Activated naive CD8-positive, alpha-beta T cell treated with anti-CD3 and anti-CD28 coated beads, Interleukin-2, amount 50 U/mL, for 24 hours (primary cell): ENCODE measurements around the gene NTSR1.
A peak's percentile ranks its signal among the peaks of the same experiment; 100 is the strongest.

Experiments
- ATAC-seq: fragments of 150-1000 bp; cut with Tn5 transposase; one replicate; pipeline ENCODE4 v1.10.0; 2021
- DNase-seq: peaks from one replicate; pipeline ENCODE4 v3.0.0; 2021
- H3K27ac Mint-ChIP-seq: one replicate; pipeline ENCODE4 v1.8.0; 2021; ENCODE audit warnings: mild to moderate bottlenecking, mixed read lengths
- H3K27me3 Mint-ChIP-seq: one replicate; pipeline ENCODE4 v1.8.0; 2021; ENCODE audit warnings: mixed read lengths
- H3K36me3 Mint-ChIP-seq: one replicate; pipeline ENCODE4 v1.8.0; 2021; ENCODE audit warnings: low read depth, mixed read lengths
- H3K4me1 Mint-ChIP-seq: one replicate; pipeline ENCODE4 v1.8.0; 2021; ENCODE audit warnings: mixed read lengths
- H3K4me3 Mint-ChIP-seq: one replicate; pipeline ENCODE4 v1.8.0; 2021; ENCODE audit warnings: mild to moderate bottlenecking, moderate library complexity, mixed read lengths
- H3K9me3 Mint-ChIP-seq: one replicate; pipeline ENCODE4 v1.8.0; 2021; ENCODE audit warnings: mixed read lengths

Gene NTSR1

GRCh38 chr20:62780204-62780603 lies 71.6 kb downstream of the NTSR1 start:
- H3K27ac Mint-ChIP-seq: no peak overlapping the region
- peaks cover 23% of the 10 kb centered on the region for H3K4me1 Mint-ChIP-seq
- H3K9me3 Mint-ChIP-seq: no peaks in the 10 kb centered on the region
- no peak overlapping the region for H3K4me3 Mint-ChIP-seq
- no peaks in the 10 kb centered on the region for H3K27me3 Mint-ChIP-seq
- ATAC-seq: no peak
- DNase-seq: no peak
- H3K36me3 Mint-ChIP-seq: no peaks in the 10 kb centered on the region

- DNase-seq: no peak
- H3K27me3 Mint-ChIP-seq: no peaks in the 10 kb centered on the region
These were observed 72.1 kb downstream of the NTSR1 start for GRCh38 chr20:62780696-62781095.

DNA sequence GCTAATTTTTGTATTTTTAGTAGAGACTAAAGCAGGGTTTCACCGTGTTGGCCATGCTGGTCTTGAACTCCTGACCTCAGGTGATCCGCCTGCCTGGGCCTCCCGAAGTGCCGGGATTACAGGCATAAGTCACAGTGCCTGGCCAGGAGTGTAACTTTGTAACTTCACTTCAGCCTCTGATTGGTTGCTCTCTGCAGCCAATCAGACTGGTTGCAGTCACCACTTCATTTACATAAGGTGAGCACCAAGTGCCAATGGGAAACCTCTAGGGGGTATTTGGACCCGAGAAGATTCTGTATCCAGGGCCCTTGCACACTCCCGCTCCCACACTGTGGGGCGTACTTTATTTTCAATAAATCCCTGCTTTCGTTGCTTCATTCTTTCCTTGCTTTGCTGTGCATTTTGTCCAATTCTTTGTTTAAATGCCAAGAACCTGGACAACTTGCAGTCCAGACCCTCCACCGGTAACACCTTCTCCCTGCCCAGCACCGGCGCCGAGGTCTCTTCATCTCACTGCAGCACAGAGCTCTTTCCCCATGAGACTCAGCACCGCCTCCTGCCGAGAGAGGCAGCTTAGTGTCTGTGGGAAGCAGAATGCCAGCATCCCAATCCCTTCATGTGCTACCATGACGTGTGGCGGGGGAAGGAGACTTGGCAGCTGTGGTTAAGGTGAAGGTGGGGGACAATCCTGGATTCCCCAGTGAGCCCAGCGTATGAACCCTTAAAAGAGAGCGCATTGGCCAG lies 73.7 kb downstream of the NTSR1 start:
- ATAC-seq (no peak), DNase-seq (no peak)
- H3K27me3 Mint-ChIP-seq: no peaks in the 10 kb centered on the region
- no peaks in the 10 kb centered on the region for H3K36me3 Mint-ChIP-seq
- H3K9me3 Mint-ChIP-seq: no peaks in the 10 kb centered on the region
- peaks cover 5% of the 10 kb centered on the region for H3K4me1 Mint-ChIP-seq
- H3K27ac Mint-ChIP-seq: no peak overlapping the region
- no peak overlapping the region for H3K4me3 Mint-ChIP-seq

More at GRCh38 chr20:62780696-62781095, 72.1 kb downstream of the NTSR1 start:
- Mint-ChIP-seq H3K4me1 (peaks cover 18% of the 10 kb centered on the region), H3K36me3 (no peaks in the 10 kb centered on the region), H3K27ac (no peak overlapping the region), H3K4me3 (no peak overlapping the region), H3K9me3 (no peaks in the 10 kb centered on the region)
- ATAC-seq: no peak

DNA sequence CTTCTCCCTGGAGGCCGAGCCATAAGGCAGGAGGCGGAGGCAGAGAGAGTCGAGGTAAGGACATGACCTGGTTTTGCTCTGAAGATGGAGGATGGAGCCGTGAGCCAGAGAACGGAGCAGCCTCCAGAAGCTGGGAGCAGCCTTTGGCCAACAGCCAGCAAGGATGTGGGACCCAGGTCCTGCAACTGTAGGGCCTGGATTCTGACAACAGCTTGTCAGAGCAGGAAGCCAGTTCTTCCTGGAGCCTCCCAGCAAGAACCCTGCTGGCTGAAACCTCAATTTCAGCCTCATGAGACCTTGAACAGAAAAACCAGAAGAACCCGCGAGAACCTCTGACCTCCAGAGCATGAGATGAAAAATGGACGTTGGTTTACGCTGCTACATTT lies 74.2 kb downstream of the NTSR1 start:
- Mint-ChIP-seq H3K27me3 (no peaks in the 10 kb centered on the region), H3K27ac (no peak overlapping the region), H3K9me3 (no peaks in the 10 kb centered on the region), H3K36me3 (no peaks in the 10 kb centered on the region), H3K4me1 (peaks cover 9% of the 10 kb centered on the region), H3K4me3 (no peak overlapping the region)
- DNase-seq (no peak), ATAC-seq (no peak)

DNA sequence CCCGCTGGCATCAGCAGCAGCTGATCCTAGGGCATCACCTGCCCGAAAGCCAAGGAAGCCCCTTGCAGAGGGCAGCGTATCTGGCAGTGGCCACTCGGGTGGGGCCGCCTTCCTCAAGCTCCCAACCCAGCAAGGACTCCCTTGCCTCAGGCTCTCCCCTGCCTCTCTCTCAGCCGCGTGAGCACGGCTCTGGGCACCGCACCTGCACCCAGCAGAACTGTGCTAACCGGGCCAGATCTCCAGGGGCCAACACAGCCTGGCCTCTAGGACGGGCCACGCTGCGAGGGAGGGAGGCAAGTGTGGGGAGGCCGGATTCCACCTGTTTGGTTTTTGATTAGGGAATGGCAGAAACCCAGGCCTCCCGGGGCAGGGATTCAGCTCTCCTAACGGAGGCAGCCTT lies 75.9 kb downstream of the NTSR1 start:
- H3K27me3 Mint-ChIP-seq: no peaks in the 10 kb centered on the region
- H3K9me3 Mint-ChIP-seq: no peaks in the 10 kb centered on the region
- H3K4me1 Mint-ChIP-seq: peaks cover 10% of the 10 kb centered on the region
- H3K27ac Mint-ChIP-seq: no peak overlapping the region
- DNase-seq (no peak), ATAC-seq (no peak)
- no peak overlapping the region for H3K4me3 Mint-ChIP-seq
- H3K36me3 Mint-ChIP-seq: no peaks in the 10 kb centered on the region

- Mint-ChIP-seq H3K9me3 (no peaks in the 10 kb centered on the region), H3K27me3 (no peaks in the 10 kb centered on the region), H3K4me3 (no peak overlapping the region), H3K27ac (no peak overlapping the region), H3K36me3 (no peaks in the 10 kb centered on the region), H3K4me1 (peaks cover 10% of the 10 kb centered on the region)
- ATAC-seq: no peak
- DNase-seq: no peak
These were observed 76.8 kb downstream of the NTSR1 start for GRCh38 chr20:62785393-62785792.

- Mint-ChIP-seq H3K27me3 (no peaks in the 10 kb centered on the region), H3K36me3 (no peaks in the 10 kb centered on the region), H3K27ac (no peak overlapping the region), H3K4me3 (no peak overlapping the region), H3K9me3 (no peaks in the 10 kb centered on the region), H3K4me1 (peaks cover 11% of the 10 kb centered on the region)
- DNase-seq (no peak), ATAC-seq (no peak)
These were observed 77.5 kb downstream of the NTSR1 start for GRCh38 chr20:62786157-62786556.

GRCh38 chr20:62787321-62787720 lies 78.7 kb downstream of the NTSR1 start:
- Mint-ChIP-seq H3K36me3 (no peaks in the 10 kb centered on the region), H3K27ac (peak overlapping the region; percentile 14)

GRCh38 chr20:62787866-62788265 lies 79.2 kb downstream of the NTSR1 start:
- H3K4me3 Mint-ChIP-seq: no peak overlapping the region
- no peaks in the 10 kb centered on the region for H3K36me3 Mint-ChIP-seq
- H3K4me1 Mint-ChIP-seq: peaks cover 24% of the 10 kb centered on the region
- no peak overlapping the region for H3K27ac Mint-ChIP-seq
- no peaks in the 10 kb centered on the region for H3K27me3 Mint-ChIP-seq
- DNase-seq (no peak), ATAC-seq (no peak)
- no peaks in the 10 kb centered on the region for H3K9me3 Mint-ChIP-seq

More at GRCh38 chr20:62787321-62787720, 78.7 kb downstream of the NTSR1 start:
- ATAC-seq (no peak), DNase-seq (no peak)
- peaks cover 19% of the 10 kb centered on the region for H3K4me1 Mint-ChIP-seq
- H3K4me3 Mint-ChIP-seq: no peak overlapping the region
- no peaks in the 10 kb centered on the region for H3K27me3 Mint-ChIP-seq
- H3K9me3 Mint-ChIP-seq: no peaks in the 10 kb centered on the region

- H3K36me3 Mint-ChIP-seq: no peaks in the 10 kb centered on the region
- H3K4me3 Mint-ChIP-seq: no peak overlapping the region
- H3K27ac Mint-ChIP-seq: no peak overlapping the region
- H3K4me1 Mint-ChIP-seq: peaks cover 29% of the 10 kb centered on the region
- no peaks in the 10 kb centered on the region for H3K27me3 Mint-ChIP-seq
- no peaks in the 10 kb centered on the region for H3K9me3 Mint-ChIP-seq
- ATAC-seq: no peak
- no peak for DNase-seq
These were observed 80.0 kb downstream of the NTSR1 start for GRCh38 chr20:62788607-62789006.

GRCh38 chr20:62790075-62790474 lies 81.4 kb downstream of the NTSR1 start:
- ATAC-seq: no peak
- Mint-ChIP-seq H3K36me3 (no peaks in the 10 kb centered on the region), H3K9me3 (no peaks in the 10 kb centered on the region), H3K4me1 (peaks cover 38% of the 10 kb centered on the region), H3K4me3 (no peak overlapping the region), H3K27me3 (no peaks in the 10 kb centered on the region), H3K27ac (no peak overlapping the region)
- DNase-seq: no peak

DNA sequence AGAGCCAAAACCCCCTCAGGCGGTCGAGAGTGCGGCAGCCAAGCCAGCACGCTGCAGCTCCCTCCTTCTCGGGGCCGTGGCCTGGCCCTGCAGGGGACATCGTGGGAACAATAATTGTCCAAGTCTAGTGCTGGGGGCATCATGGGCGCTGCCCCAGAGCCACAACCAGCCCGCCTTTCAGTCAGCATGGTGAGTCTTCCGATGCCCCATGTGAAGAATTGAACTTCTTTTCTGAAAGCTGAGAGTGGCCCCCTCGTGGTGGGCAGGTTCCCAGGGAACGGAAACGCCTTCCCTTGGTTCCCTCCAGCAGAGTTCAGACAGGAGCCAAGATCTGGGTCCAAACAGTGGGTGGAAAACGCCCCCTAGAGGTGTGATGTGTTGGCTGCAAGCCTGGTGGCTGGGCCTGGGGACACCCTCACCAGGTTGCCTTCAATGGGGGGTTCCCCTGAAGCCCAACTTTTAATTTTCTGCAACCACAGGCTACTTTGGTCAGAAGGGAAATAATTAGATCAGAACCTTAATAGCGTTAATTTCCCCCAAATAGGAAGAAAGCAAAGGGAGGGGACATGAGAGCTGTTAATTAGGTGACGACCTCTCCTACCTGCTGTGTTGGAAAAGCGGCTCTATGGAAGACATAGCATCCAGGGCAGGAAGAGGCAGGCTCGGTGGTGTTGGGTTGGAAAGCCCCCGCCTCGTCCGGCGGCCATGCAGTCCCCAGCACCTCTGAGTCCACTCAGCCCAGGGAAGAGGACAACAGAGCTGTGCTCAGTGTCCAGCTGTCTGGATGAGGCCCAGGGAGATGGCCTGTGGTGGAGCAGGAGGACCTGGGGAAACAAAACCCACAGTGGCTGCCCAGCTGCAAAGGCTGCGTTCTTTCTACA lies 82.9 kb downstream of the NTSR1 start:
- no peak overlapping the region for H3K4me3 Mint-ChIP-seq
- no peaks in the 10 kb centered on the region for H3K27me3 Mint-ChIP-seq
- peak; percentile 37 for ATAC-seq
- H3K27ac Mint-ChIP-seq: peak overlapping the region; percentile 53
- no peaks in the 10 kb centered on the region for H3K36me3 Mint-ChIP-seq
- peaks cover 42% of the 10 kb centered on the region for H3K4me1 Mint-ChIP-seq
- no peaks in the 10 kb centered on the region for H3K9me3 Mint-ChIP-seq
- peak; percentile 79 for DNase-seq

DNA sequence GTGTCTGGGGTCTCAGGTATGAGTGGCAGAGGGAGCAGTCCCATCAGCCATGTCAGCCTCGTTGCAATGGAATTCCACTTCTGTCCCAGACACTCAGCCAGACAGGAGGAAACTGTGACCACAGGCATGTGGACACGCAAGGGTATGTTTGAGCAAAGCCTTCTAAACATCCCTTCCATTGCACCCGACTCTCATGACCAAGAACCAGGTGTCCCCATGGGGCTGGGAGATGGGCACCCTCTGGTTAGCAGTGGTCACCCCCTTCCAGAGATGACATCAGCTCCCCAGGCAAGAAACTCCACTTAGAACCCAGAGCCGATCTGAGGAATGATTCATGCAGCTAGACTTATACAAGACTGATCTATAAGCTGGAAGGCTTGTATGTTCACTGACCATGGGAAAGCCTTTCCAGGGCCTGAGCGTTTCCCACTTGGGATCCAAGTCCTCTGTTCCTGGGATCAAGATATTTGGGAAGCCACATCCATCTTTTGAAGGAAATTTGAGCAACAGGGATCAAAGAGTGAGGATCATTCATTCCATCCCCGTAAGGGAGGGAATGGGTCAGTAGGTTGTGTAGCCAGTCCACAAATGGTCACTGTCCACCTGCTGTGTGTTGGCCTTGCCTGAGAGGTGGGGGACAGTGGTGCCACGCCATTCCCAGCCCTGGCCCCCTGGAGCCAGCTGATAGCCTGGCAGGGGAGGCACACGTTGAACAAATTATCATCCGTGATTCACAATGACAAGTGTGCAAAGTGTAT lies 83.7 kb downstream of the NTSR1 start:
- no peaks in the 10 kb centered on the region for H3K36me3 Mint-ChIP-seq
- H3K4me3 Mint-ChIP-seq: no peak overlapping the region
- no peak for DNase-seq
- no peak overlapping the region for H3K27ac Mint-ChIP-seq
- no peaks in the 10 kb centered on the region for H3K27me3 Mint-ChIP-seq
- H3K4me1 Mint-ChIP-seq: peaks cover 43% of the 10 kb centered on the region
- H3K9me3 Mint-ChIP-seq: no peaks in the 10 kb centered on the region
- ATAC-seq: no peak

- H3K4me3 Mint-ChIP-seq: no peak overlapping the region
- H3K36me3 Mint-ChIP-seq: peaks cover 2% of the 10 kb centered on the region
- no peaks in the 10 kb centered on the region for H3K27me3 Mint-ChIP-seq
- peaks cover 42% of the 10 kb centered on the region for H3K4me1 Mint-ChIP-seq
- DNase-seq (no peak), ATAC-seq (no peak)
- H3K9me3 Mint-ChIP-seq: no peaks in the 10 kb centered on the region
- H3K27ac Mint-ChIP-seq: no peak overlapping the region
These were observed 84.5 kb downstream of the NTSR1 start for GRCh38 chr20:62792940-62793756.
